GM23338 (cell line): Measurements from ENCODE around the gene ASXL3.

Source experiments
- CREB1 ChIP-seq: fragments of 250-450 bp; sonication (Bioruptor Pico); IDR thresholded peaks from 2 replicates; pipeline ENCODE4 v1.5.0; 2020; ENCODE audit warnings: low read depth, mild to moderate bottlenecking, moderate library complexity
- EZH2 ChIP-seq: fragments of 200-600 bp; sonication (generic); IDR thresholded peaks from one replicate; pipeline ENCODE4 v1.8.0; 2017; ENCODE audit warnings: antibody characterized with exemption, mild to moderate bottlenecking, low read depth; ENCODE audit not compliant: unreplicated experiment
- EZH2phosphoT487 ChIP-seq: fragments of 200-600 bp; sonication (generic); IDR thresholded peaks from one replicate; pipeline ENCODE4 v1.8.1; 2018; ENCODE audit warnings: antibody characterized with exemption; ENCODE audit not compliant: unreplicated experiment
- JUNB ChIP-seq: IDR thresholded peaks from one replicate; pipeline ENCODE4 v1.6.1; 2016; ENCODE audit warnings: antibody characterized with exemption; ENCODE audit not compliant: unreplicated experiment
- POLR2AphosphoS5 ChIP-seq: IDR thresholded peaks from 2 replicates; pipeline ENCODE4 v1.6.1; 2016; ENCODE audit warnings: antibody characterized with exemption, low read depth
- TF ChIP-seq, protein P1 (sequence below), 2 experiments: fragments of 200-600 bp in 1 of 2; sonication (generic) in 1 of 2; conservative IDR thresholded peaks; 2 replicates each; pipeline versions ENCODE4 v1.5.1 to v1.6.1; 2016 to 2017; ENCODE audit warnings: antibody characterized with exemption in 2 of 2, low read depth in 2 of 2, mild to moderate bottlenecking in 2 of 2, moderate library complexity in 1 of 2
- TF ChIP-seq, protein P2 (sequence below): IDR thresholded peaks from one replicate; pipeline ENCODE4 v1.6.1; 2018; ENCODE audit warnings: antibody characterized with exemption; ENCODE audit not compliant: unreplicated experiment

- TF ChIP-seq POLR2AphosphoS5, result no peak
- TF ChIP-seq EZH2, result no peak
- TF ChIP-seq, protein P1, sequence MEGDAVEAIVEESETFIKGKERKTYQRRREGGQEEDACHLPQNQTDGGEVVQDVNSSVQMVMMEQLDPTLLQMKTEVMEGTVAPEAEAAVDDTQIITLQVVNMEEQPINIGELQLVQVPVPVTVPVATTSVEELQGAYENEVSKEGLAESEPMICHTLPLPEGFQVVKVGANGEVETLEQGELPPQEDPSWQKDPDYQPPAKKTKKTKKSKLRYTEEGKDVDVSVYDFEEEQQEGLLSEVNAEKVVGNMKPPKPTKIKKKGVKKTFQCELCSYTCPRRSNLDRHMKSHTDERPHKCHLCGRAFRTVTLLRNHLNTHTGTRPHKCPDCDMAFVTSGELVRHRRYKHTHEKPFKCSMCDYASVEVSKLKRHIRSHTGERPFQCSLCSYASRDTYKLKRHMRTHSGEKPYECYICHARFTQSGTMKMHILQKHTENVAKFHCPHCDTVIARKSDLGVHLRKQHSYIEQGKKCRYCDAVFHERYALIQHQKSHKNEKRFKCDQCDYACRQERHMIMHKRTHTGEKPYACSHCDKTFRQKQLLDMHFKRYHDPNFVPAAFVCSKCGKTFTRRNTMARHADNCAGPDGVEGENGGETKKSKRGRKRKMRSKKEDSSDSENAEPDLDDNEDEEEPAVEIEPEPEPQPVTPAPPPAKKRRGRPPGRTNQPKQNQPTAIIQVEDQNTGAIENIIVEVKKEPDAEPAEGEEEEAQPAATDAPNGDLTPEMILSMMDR (conservative IDR thresholded peaks at IDR 0.05; ENCODE audit: low read depth in 2 of 2), result no peak
- no peak for TF ChIP-seq EZH2phosphoT487
- TF ChIP-seq, protein P2, sequence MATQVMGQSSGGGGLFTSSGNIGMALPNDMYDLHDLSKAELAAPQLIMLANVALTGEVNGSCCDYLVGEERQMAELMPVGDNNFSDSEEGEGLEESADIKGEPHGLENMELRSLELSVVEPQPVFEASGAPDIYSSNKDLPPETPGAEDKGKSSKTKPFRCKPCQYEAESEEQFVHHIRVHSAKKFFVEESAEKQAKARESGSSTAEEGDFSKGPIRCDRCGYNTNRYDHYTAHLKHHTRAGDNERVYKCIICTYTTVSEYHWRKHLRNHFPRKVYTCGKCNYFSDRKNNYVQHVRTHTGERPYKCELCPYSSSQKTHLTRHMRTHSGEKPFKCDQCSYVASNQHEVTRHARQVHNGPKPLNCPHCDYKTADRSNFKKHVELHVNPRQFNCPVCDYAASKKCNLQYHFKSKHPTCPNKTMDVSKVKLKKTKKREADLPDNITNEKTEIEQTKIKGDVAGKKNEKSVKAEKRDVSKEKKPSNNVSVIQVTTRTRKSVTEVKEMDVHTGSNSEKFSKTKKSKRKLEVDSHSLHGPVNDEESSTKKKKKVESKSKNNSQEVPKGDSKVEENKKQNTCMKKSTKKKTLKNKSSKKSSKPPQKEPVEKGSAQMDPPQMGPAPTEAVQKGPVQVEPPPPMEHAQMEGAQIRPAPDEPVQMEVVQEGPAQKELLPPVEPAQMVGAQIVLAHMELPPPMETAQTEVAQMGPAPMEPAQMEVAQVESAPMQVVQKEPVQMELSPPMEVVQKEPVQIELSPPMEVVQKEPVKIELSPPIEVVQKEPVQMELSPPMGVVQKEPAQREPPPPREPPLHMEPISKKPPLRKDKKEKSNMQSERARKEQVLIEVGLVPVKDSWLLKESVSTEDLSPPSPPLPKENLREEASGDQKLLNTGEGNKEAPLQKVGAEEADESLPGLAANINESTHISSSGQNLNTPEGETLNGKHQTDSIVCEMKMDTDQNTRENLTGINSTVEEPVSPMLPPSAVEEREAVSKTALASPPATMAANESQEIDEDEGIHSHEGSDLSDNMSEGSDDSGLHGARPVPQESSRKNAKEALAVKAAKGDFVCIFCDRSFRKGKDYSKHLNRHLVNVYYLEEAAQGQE, result no peak
- TF ChIP-seq CREB1 (CRISPR knock-in tag), result no peak
- no peak for TF ChIP-seq JUNB
Observed at GRCh38 chr18:33575451-33575850, 2.6 kb upstream of the ASXL3 start.
